GM12878 (cell line): Measurements from ENCODE around the gene TESK1. TPM values are rescaled to one million over a fixed set of nuclear protein-coding genes. Genes with fewer than 3 reads are reported as not detected.

Experiments
- ATAC-seq: fragments of 200-7000 bp; cut with Tn5 transposase; 3 replicates; pipeline ENCODE4 v1.9.1; 2020; ENCODE audit warnings: mild to moderate bottlenecking, moderate library complexity
- BruUV-seq: library from RNA; stranded (reverse); fragments of 400-500 nt; replicated peaks from 2 replicates; lab custom pipeline; 2021; lab: Mats Ljungman, UMichigan
- CTCF ChIA-PET: fragments of 300-600 bp; sonication (Branson Sonifier 250); formaldehyde crosslinking; extraction: SDS; loops from one replicate; lab custom pipeline; 2021; ENCODE audit warnings: inconsistent platforms; lab: Yijun Ruan, JAX
- POLR2A ChIA-PET: fragments of 350-600 bp; formaldehyde crosslinking; extraction: SDS; loops from one replicate; lab custom pipeline; 2021; ENCODE audit warnings: inconsistent platforms; lab: Charles Lee
- RAD21 ChIA-PET: fragments of 300-600 bp; sonication (Branson Sonifier 250); formaldehyde crosslinking; loops from one replicate; lab custom pipeline; 2023; ENCODE audit warnings: antibody characterized with exemption; ENCODE audit not compliant: unreplicated experiment; lab: Charles Lee
- SMC1A ChIA-PET: fragments of 300-600 bp; sonication (Branson Sonifier 250); formaldehyde crosslinking; loops from one replicate; lab custom pipeline; 2023; ENCODE audit not compliant: unreplicated experiment, uncharacterized antibody; lab: Charles Lee
- DNase-seq: peaks from one replicate; pipeline ENCODE4 v3.0.0-alpha.2; 2011; ENCODE audit warnings: low read depth, low spot score
- FAIRE-seq: peaks from 3 replicates; lab custom pipeline; 2011; peaks lifted over from hg19 to GRCh38; lab: Jason Lieb, UNC
- H2AFZ ChIP-seq: 2 replicates; pipeline ENCODE4 v1.6.0; 2011; ENCODE audit warnings: low read depth, low read length, control low read depth; ENCODE audit not compliant: control insufficient read depth
- H3K27ac ChIP-seq: 2 replicates; pipeline ENCODE4 v1.5.1; 2011; ENCODE audit warnings: control low read depth; ENCODE audit not compliant: control insufficient read depth, insufficient read depth
- H3K27me3 ChIP-seq, 2 experiments: replicated peaks in 1 of 2; 2 replicates each; pipeline versions ENCODE4 v1.6.0 to v1.6.1; 2011; ENCODE audit warnings: low read length in 1 of 2; ENCODE audit not compliant: control insufficient read depth in 2 of 2, insufficient read depth in 2 of 2
- H3K36me3 ChIP-seq, 2 experiments: 2 replicates each; pipeline ENCODE4 v1.5.1; 2011; ENCODE audit warnings: low read length in 1 of 2; ENCODE audit not compliant: control insufficient read depth in 2 of 2, insufficient read depth in 2 of 2
- H3K4me1 ChIP-seq: 2 replicates; pipeline ENCODE4 v1.6.1; 2011; ENCODE audit warnings: mild to moderate bottlenecking, low read length, moderate library complexity, mixed read lengths; ENCODE audit not compliant: control insufficient read depth, insufficient read depth
- H3K4me2 ChIP-seq: 2 replicates; pipeline ENCODE4 v1.6.0; 2011; ENCODE audit warnings: control low read depth; ENCODE audit not compliant: control insufficient read depth, insufficient read depth
- H3K4me3 ChIP-seq: fragments of 200-600 bp; sonication (generic); 2 replicates; pipeline ENCODE4 v1.5.1; 2016
- H3K79me2 ChIP-seq: 2 replicates; pipeline ENCODE4 v1.6.0; 2011; ENCODE audit warnings: low read length; ENCODE audit not compliant: control insufficient read depth, insufficient read depth
- H3K9ac ChIP-seq: 2 replicates; pipeline ENCODE4 v1.8.0; 2011; ENCODE audit warnings: low read length, control low read depth, mixed read lengths; ENCODE audit not compliant: control insufficient read depth, insufficient read depth
- H3K9me3 ChIP-seq: replicated peaks from 3 replicates; pipeline ENCODE4 v1.5.1; 2011; ENCODE audit warnings: mild to moderate bottlenecking, low read length; ENCODE audit not compliant: control insufficient read depth, insufficient read depth
- H4K20me1 ChIP-seq: 2 replicates; pipeline ENCODE4 v1.6.0; 2011; ENCODE audit not compliant: control insufficient read depth, insufficient read depth
- NFIC ChIP-seq: IDR thresholded peaks from 2 replicates; pipeline ENCODE4 v1.6.1; 2012; ENCODE audit warnings: low read depth, mild to moderate bottlenecking, inconsistent platforms, low read length, moderate library complexity
- NR2C2 ChIP-seq: IDR thresholded peaks from 2 replicates; pipeline ENCODE4 v1.6.1; 2011; ENCODE audit warnings: borderline replicate concordance, low read depth; ENCODE audit not compliant: control insufficient read depth, insufficient read length
- RAD21 ChIP-seq: IDR thresholded peaks from 2 replicates; pipeline ENCODE4 v1.6.1; 2011; ENCODE audit warnings: mild to moderate bottlenecking, low read depth, low read length, moderate library complexity; ENCODE audit not compliant: insufficient read depth
- WGBS: methylation state at CpG from one replicate; pipeline ENCODE4 v1.1.6; 2016; ENCODE audit warnings: low lambda C conversion rate; ENCODE audit not compliant: insufficient replicate concordance, insufficient coverage; ENCODE audit errors: missing lambda C conversion rate; 5-methylcytosine and 5-hydroxymethylcytosine counted together
- in situ Hi-C: fragments of 300-500 bp; cut with MboI; formaldehyde crosslinking; loops from 9 replicates; pipeline ENCODE4 v1.14.3; 2018; ENCODE audit warnings: mixed read lengths
- intact Hi-C: fragments of 100-400 bp; cut with micrococcal nuclease; formaldehyde crosslinking; loops from one replicate; pipeline ENCODE4 v1.14.2; 2022; ENCODE audit not compliant: unreplicated experiment
- polyA plus RNA-seq, 11 experiments: library from polyadenylated mRNA; depleted of rRNA in 4 of 11; unstranded in 6 of 11; stranded (reverse) in 5 of 11; fragments of >200 nt; fragmentation: Nextera tagmentation in 4 of 11; fragmentation: Illumina TruSeq in 1 of 11; extraction: Ambion mirVana in 4 of 11; extraction: Trizol in 1 of 11; gene quantifications; 1 replicate in 1 of 11; 2 replicates in 10 of 11; pipeline versions ENCODE4 v1.2.1 to v1.2.3, GENCODE V29; 2011 to 2016; ENCODE audit warnings: inconsistent platforms in 2 of 11, missing spikeins in 2 of 11, low read depth in 1 of 11
- total RNA-seq, 4 experiments: library from RNA; depleted of rRNA in 3 of 4; stranded (reverse); fragments of >200 nt in 3 of 4; fragmentation: Illumina TruSeq in 1 of 4; extraction: Trizol in 1 of 4; gene quantifications; 2 replicates each; pipeline versions ENCODE4 v1.2.1 to v1.2.3, GENCODE V29; 2013 to 2021
- TF ChIP-seq, protein P1 (sequence below), 3 experiments: IDR thresholded peaks in 2 of 3; conservative IDR thresholded peaks in 1 of 3; 2 replicates each; pipeline ENCODE4 v1.5.1; 2011; ENCODE audit warnings: low read depth in 3 of 3, low read length in 3 of 3, mild to moderate bottlenecking in 3 of 3, control low read depth in 2 of 3, moderate library complexity in 2 of 3, inconsistent platforms in 1 of 3, mixed read lengths in 1 of 3; ENCODE audit not compliant: control insufficient read depth in 2 of 3, insufficient read depth in 1 of 3; ENCODE audit errors: extremely low read depth in 1 of 3

The TESK1 gene
- total and polyA plus RNA-seq, 10 of the 15 experiments (the other 5 are each of a cell fraction or from before 2014, with no cell fraction given) = 0.16 to 19.5 (median 7.9) TPM; not detected in 1

DNA sequence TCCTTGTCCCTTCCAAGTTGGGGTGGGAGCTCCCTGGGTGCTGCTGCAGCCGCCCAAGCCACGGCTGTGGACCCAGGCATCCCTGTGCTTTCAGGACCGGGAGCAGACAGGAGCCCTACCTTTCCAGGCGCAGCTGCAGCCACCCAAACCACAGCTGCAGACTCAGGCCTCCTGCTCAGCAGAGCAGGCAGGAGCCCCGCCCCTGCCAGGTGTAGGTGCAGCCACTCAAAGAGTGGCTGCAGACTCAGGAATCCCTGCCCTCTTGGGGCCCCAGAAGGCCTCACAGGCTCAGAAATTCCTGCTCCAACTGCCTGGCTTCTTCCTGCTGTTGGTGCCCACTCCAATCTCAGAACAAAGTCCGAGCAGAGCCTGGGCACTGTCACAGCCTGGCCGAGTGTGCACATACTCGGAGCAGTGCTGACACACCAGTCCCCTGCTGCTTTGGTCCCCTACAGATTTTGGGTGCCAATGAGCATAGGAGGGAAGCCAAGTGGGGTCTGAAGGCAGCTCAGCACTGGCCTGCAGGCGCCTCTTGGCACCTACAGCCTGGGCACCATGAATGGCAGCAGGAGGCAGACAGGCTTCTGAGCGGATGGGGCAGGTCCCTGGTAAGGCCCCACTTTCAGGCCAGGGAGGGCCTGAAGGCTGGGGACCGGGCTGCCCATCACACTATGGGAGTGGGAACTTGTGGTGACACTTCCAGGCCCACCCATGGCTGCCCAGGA, 6.0 kb upstream of the TESK1 start:
- no peaks in the 10 kb centered on the region for H3K36me3 ChIP-seq
- DNase-seq = no peak
- no peak for TF ChIP-seq NFIC
- ChIA-PET SMC1A (interaction anchor here (1.0 to 1.4 kb wide), 2 partner anchors 30 to 33 kb away, joined by 3 to 4 read pairs; no protein-coding TSS in a partner anchor), POLR2A (no interaction called here), RAD21 (interaction anchor here (1.0 to 1.8 kb wide), 4 partner anchors 45 to 699 kb away, joined by 3 to 8 read pairs (median 5); no protein-coding TSS in a partner anchor), CTCF (interaction anchor here (0.7 to 2.5 kb wide), 9 partner anchors 10 to 183 kb away, joined by 3 to 9 read pairs (median 3); no protein-coding TSS in a partner anchor)
- no TSS peak for BruUV-seq
- in situ Hi-C loops (no loop called here), intact Hi-C loops (no loop called here)
- no peak overlapping the region for H3K27ac ChIP-seq
- no peak overlapping the region for H3K4me3 ChIP-seq
- WGBS = 44% methylated on average over 11 of the region's 11 CpGs
- no peaks in the 10 kb centered on the region for H4K20me1 ChIP-seq
- H3K79me2 ChIP-seq = no peaks in the 10 kb centered on the region
- H3K4me2 ChIP-seq = no peak overlapping the region
- no peaks in the 10 kb centered on the region; the same call in none of the 3 replicates for H3K9me3 ChIP-seq
- H3K9ac ChIP-seq = no peak overlapping the region
- ATAC-seq = no peak
- H3K27me3 ChIP-seq = no peaks in the 10 kb centered on the region
- no peak for FAIRE-seq
- H2AFZ ChIP-seq = no peak overlapping the region
- peaks cover 7% of the 10 kb centered on the region for H3K4me1 ChIP-seq

DNA sequence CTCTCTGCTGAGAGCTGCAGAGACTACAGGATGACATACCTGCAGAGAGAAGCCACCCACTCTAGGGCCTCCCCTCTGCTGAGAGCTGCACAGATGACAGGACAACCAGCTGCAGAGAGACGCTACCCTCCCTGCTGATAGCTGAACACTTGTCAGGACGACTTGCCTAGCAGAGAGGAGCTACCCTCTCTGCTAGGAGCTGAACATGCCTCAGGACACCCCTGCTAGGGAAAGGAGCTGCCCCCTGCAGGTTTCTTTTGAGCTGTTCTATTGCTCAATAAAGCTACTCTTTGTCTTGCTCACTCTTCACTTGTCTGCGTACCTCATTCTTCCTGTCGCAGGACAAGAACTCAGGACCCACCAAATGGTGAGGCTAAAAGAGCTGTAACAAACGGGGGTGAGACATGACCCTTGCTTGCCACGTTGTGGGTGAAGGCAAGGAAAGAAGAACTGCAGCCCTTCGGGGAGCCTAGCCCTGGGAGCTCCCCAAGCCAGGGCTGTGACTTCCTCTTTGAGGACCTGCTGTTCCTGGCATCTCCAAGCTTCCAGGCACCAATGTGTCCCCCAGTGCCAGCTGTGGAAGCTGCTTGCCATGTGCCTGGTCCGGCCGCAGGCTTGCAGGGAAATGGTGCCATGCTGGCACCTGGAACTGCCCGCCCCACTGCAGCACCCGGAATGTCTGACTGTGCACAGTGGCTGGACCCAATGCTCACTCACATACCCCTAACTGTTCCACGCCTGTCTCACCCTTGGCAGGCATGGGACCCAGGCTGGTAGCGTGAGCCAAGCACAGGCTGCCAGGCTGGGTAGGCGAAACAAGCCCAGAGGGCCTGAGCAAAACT, 5.1 kb upstream of the TESK1 start:
- no peak overlapping the region for H3K4me2 ChIP-seq
- no peaks in the 10 kb centered on the region; the same call in 1 of the 2 replicates for H3K79me2 ChIP-seq
- in situ Hi-C loops (loop anchor here (5.0 kb wide), 1 partner anchor 483 kb away; the partner anchor contains the start of gene ATOSB), intact Hi-C loops (loop anchor here (10.0 kb wide), 2 partner anchors 215 to 485 kb away; partner anchors contain the start of genes ATOSB, HINT2 and SPAG8)
- no peaks in the 10 kb centered on the region for H3K27me3 ChIP-seq
- no peak overlapping the region for H2AFZ ChIP-seq
- H3K9me3 ChIP-seq = no peaks in the 10 kb centered on the region; the same call in 1 of the 3 replicates
- FAIRE-seq (no peak), ATAC-seq (no peak), DNase-seq (no peak)
- BruUV-seq = no TSS peak
- H3K36me3 ChIP-seq = no peaks in the 10 kb centered on the region
- no peak overlapping the region for H3K27ac ChIP-seq
- peaks cover 12% of the 10 kb centered on the region for H3K4me1 ChIP-seq
- ChIA-PET RAD21 (interaction anchor here (0.7 to 1.8 kb wide), 6 partner anchors 46 to 700 kb away, joined by 3 to 8 read pairs (median 4); no protein-coding TSS in a partner anchor), CTCF (interaction anchor here (0.6 to 2.5 kb wide), 15 partner anchors 11 to 483 kb away, joined by 3 to 9 read pairs (median 3); no protein-coding TSS in a partner anchor), SMC1A (interaction anchor here (1.0 to 1.7 kb wide), 3 partner anchors 31 to 212 kb away, joined by 3 to 4 read pairs (median 4); partner anchors contain the start of gene SPAG8), POLR2A (no interaction called here)
- no peak overlapping the region for H3K4me3 ChIP-seq
- H4K20me1 ChIP-seq = no peaks in the 10 kb centered on the region
- 63% methylated on average over 14 of the region's 14 CpGs for WGBS
- 0 out of 2 replicates have a peak, but pooled peaks have one; percentile 13 for TF ChIP-seq RAD21
- no peak for TF ChIP-seq NR2C2
- TF ChIP-seq, protein P1, sequence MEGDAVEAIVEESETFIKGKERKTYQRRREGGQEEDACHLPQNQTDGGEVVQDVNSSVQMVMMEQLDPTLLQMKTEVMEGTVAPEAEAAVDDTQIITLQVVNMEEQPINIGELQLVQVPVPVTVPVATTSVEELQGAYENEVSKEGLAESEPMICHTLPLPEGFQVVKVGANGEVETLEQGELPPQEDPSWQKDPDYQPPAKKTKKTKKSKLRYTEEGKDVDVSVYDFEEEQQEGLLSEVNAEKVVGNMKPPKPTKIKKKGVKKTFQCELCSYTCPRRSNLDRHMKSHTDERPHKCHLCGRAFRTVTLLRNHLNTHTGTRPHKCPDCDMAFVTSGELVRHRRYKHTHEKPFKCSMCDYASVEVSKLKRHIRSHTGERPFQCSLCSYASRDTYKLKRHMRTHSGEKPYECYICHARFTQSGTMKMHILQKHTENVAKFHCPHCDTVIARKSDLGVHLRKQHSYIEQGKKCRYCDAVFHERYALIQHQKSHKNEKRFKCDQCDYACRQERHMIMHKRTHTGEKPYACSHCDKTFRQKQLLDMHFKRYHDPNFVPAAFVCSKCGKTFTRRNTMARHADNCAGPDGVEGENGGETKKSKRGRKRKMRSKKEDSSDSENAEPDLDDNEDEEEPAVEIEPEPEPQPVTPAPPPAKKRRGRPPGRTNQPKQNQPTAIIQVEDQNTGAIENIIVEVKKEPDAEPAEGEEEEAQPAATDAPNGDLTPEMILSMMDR (IDR thresholded peaks at IDR 0.05 in 2 of 3, conservative IDR thresholded peaks at IDR 0.05 in 1 of 3; ENCODE audit: control insufficient read depth in 2 of 3, extremely low read depth in 1 of 3, insufficient read depth in 1 of 3, low read depth in 3 of 3, low read length in 3 of 3) = peak in 2 of 3 experiments; percentile 12 to 14; a peak in 1 of 6 replicates
- H3K9ac ChIP-seq = no peak overlapping the region
